GM13977 (cell line): ENCODE measurements around the gene MED27.

Source experiments
- DNase-seq: peaks from one replicate; pipeline ENCODE4 v3.0.0; 2012; ENCODE audit warnings: low spot score
- in situ Hi-C: fragments of 300-500 bp; cut with MboI; formaldehyde crosslinking; loops from one replicate; pipeline ENCODE4 v1.12.0; 2022; ENCODE audit warnings: low sequenced_read_pairs, low pct_unique_long_range_greater_than_20kb, mixed read lengths, inconsistent platforms; ENCODE audit not compliant: unreplicated experiment
- TF ChIP-seq, protein P1 (sequence below): IDR thresholded peaks from 2 replicates; pipeline ENCODE4 v1.5.1; 2012; ENCODE audit warnings: mild to moderate bottlenecking, control low read depth; ENCODE audit not compliant: insufficient read depth; ENCODE audit errors: extremely low read depth, missing control alignments

MED27 gene

GRCh38 chr9:131946180-131946579, 133.5 kb downstream of the MED27 start:
- TF ChIP-seq, protein P1, sequence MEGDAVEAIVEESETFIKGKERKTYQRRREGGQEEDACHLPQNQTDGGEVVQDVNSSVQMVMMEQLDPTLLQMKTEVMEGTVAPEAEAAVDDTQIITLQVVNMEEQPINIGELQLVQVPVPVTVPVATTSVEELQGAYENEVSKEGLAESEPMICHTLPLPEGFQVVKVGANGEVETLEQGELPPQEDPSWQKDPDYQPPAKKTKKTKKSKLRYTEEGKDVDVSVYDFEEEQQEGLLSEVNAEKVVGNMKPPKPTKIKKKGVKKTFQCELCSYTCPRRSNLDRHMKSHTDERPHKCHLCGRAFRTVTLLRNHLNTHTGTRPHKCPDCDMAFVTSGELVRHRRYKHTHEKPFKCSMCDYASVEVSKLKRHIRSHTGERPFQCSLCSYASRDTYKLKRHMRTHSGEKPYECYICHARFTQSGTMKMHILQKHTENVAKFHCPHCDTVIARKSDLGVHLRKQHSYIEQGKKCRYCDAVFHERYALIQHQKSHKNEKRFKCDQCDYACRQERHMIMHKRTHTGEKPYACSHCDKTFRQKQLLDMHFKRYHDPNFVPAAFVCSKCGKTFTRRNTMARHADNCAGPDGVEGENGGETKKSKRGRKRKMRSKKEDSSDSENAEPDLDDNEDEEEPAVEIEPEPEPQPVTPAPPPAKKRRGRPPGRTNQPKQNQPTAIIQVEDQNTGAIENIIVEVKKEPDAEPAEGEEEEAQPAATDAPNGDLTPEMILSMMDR, result no peak
- no peak for DNase-seq
- in situ Hi-C loops, result no loop called here

DNA sequence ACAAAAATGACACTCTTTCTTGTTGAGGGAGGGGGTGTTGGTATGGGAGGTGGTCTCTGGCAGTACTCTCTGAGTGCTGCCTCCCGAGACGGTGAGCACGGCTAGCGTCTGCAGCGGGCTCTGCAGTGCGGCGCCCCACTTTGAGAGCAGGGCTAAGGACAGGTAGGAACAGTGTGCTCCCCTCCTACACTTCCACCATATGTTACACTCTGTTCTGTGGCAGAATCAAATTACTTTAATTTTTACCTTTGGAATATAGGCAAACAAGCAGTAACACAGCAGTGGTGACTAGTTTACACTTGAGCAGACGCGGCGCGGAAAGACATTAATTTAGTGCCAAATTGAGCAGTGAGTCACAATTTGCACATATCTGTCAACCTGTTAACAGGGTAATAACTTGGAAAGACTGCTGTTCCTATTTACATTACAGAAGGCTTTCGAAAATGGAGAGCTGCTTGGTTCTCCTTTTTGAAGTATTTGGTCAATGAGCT, 136.3 kb downstream of the MED27 start:
- TF ChIP-seq, protein P1, result no peak
- no peak for DNase-seq
- in situ Hi-C loops, result no loop called here

DNA sequence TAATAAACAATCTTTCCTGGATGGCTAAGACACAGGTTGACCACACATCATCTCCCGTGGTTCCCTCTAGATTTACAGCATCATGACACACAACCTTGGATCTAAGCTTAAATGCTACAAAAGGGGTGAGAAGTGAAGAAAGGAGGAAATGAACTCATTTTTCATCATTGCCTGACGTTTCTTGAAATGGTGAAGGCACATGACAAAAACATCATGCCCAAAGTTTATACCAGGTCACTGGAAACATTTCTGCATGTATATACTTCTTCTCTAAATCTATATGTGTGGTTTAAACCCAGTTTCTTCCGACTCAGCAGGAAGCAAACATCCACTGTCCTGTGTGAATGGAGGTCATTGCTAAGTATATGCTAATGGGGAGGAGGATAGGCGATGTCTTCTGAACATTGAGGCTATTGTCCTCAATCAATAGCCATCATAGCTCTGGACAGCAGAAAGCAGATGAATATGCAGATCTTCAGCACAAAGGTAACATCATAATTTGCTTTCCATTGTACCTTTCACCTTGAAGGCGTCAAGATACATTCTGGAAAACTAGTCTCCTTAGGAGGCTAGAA, 137.4 kb downstream of the MED27 start:
- no peak for DNase-seq
- TF ChIP-seq, protein P1, result no peak
- in situ Hi-C loops, result no loop called here

DNA sequence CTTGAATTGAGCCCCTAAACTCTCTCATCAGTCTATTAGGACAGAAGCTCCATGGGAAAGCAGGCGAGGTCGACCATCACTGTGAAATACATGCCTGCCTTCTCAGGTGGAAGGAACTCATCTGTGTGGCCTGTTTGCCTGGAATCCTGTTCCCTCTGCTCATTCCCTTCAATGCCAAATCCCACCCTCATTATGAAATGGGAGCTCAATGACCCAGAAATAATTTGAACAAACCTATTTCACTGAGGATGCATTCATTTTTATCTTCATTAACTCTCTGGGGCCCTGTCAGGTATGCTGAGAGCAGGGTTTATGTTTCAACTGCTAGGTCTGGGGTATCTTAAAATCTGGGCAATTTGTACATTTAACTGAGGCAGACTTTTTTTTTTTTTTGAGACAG, 142.2 kb downstream of the MED27 start:
- DNase-seq, result no peak
- TF ChIP-seq, protein P1, result no peak
- in situ Hi-C loops, result no loop called here

DNA sequence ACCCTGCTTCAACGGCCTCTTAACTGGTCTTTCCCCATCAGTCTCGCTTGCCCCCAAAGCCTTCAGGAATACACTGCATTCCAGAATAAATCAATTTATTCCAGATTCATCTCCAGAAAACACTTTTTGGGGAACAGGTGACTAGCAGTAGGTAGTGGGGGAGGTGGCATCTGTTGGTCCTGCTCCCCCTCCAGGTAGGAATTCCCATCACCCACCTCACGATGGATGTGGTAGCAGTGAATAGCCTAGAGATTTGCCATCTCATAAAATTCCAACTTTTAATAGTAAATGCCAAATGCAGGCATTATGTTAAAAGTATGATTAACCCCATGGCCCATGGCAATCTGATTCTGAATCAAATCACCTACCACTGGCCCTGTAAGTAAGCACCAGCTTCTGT, 142.7 kb downstream of the MED27 start:
- in situ Hi-C loops, result no loop called here
- DNase-seq, result no peak
- TF ChIP-seq, protein P1, result no peak

DNA sequence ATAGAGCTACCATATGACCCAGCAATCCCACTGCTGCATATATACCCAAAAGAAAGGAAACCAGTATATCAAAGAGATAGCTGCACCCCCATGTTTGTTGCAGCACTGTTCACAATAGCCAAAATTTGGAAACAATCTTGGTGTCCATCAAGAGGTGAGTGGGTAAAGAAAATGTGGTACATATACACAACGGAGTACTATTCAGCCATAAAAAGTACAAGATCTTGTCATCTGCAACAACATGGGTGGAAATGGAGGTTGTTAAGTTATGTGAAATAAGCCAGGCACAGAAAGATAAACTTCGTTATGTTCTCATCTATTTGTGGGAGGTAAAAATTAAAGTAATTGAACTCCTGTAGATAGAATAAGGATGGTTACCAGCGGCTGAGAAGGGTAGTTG, 145.0 kb downstream of the MED27 start:
- no peak for DNase-seq
- TF ChIP-seq, protein P1, result no peak
- in situ Hi-C loops, result no loop called here
